ENCODE measurements around the gene DNA2.

GRCh38 chr10:68462536-68462935 is 9.2 kb downstream of the DNA2 start:
- TF ChIP-seq CTCF (IDR thresholded peaks at IDR 0.05; ENCODE audit: insufficient read depth, low read length, poor library complexity, severe bottlenecking) (no peak), EZH2phosphoT487 (conservative IDR thresholded peaks at IDR 0.05; ENCODE audit: low read length) (no peak)
